Activated CD8-positive, alpha-beta T cell treated with anti-CD3 and anti-CD28 coated beads for 36 hours (primary cell): Measurements from ENCODE around the gene RSPH9. TPM values are rescaled to one million over a fixed set of nuclear protein-coding genes. Genes with fewer than 3 reads are reported as not detected.

ENCODE experiments used
- ATAC-seq: fragments of 200-7000 bp; cut with Tn5 transposase; one replicate; pipeline ENCODE4 v1.10.0; 2021; ENCODE audit warnings: mild to moderate bottlenecking, moderate library complexity
- CTCF ChIA-PET: fragments of 350-600 bp; sonication (Branson Sonifier 250); formaldehyde crosslinking; loops from one replicate; lab custom pipeline; 2021; ENCODE audit warnings: antibody characterized with exemption; lab: Charles Lee
- POLR2A ChIA-PET: fragments of 350-600 bp; sonication (Branson Sonifier 250); formaldehyde crosslinking; loops from one replicate; lab custom pipeline; 2021; ENCODE audit warnings: antibody characterized with exemption; lab: Charles Lee
- DNase-seq: peaks from one replicate; pipeline ENCODE4 v3.0.0-alpha.2; 2020
- H3K27ac Mint-ChIP-seq: one replicate; pipeline ENCODE4 v1.8.0; 2021; ENCODE audit warnings: mild to moderate bottlenecking, mixed read lengths
- H3K27me3 Mint-ChIP-seq: one replicate; pipeline ENCODE4 v1.8.0; 2021; ENCODE audit warnings: mixed read lengths
- H3K36me3 Mint-ChIP-seq: one replicate; pipeline ENCODE4 v1.8.0; 2021; ENCODE audit warnings: low read depth, mixed read lengths
- H3K4me1 Mint-ChIP-seq: one replicate; pipeline ENCODE4 v1.8.0; 2021; ENCODE audit warnings: low read depth, mixed read lengths
- H3K4me3 Mint-ChIP-seq: one replicate; pipeline ENCODE4 v1.8.0; 2021; ENCODE audit warnings: mild to moderate bottlenecking, moderate library complexity, mixed read lengths
- H3K9me3 Mint-ChIP-seq: one replicate; pipeline ENCODE4 v1.8.0; 2021; ENCODE audit warnings: mixed read lengths
- CTCF ChIP-seq: fragments of 200-600 bp; IDR thresholded peaks from one replicate; pipeline ENCODE4 v1.8.0; 2022; ENCODE audit warnings: antibody characterized with exemption, mild to moderate bottlenecking
- intact Hi-C: fragments of 100-400 bp; cut with micrococcal nuclease; formaldehyde crosslinking; loops from one replicate; pipeline ENCODE4 v1.10.0; 2022
- total RNA-seq, 2 experiments: library from RNA; stranded (reverse); gene quantifications; one replicate each; pipeline ENCODE4 v1.2.3, GENCODE V29; 2021

RSPH9 gene
- total RNA-seq, 2 experiments from 2014 or later = 0.11 TPM; not detected in 1

GRCh38 chr6:43667245-43668150, 22.7 kb downstream of the RSPH9 start:
- peaks cover 45% of the 10 kb centered on the region for H3K4me1 Mint-ChIP-seq
- CTCF ChIA-PET = interaction anchor here (0.6 to 6.7 kb wide), 44 partner anchors 10 to 1331 kb away, joined by 3 to 68 read pairs (median 4); partner anchors contain the start of genes MRPS18A, RSPH9 and VEGFA
- peak; percentile 92 for DNase-seq
- peak; percentile 57 for ATAC-seq
- peak; percentile 95 for TF ChIP-seq CTCF
- no peaks in the 10 kb centered on the region for H3K9me3 Mint-ChIP-seq
- peaks cover 9% of the 10 kb centered on the region for H3K36me3 Mint-ChIP-seq
- peak overlapping the region; percentile 82 for H3K27ac Mint-ChIP-seq
- POLR2A ChIA-PET = interaction anchor here (0.6 to 3.1 kb wide), 11 partner anchors 10 to 407 kb away, joined by 3 to 13 read pairs (median 4); partner anchors contain the start of genes MAD2L1BP, MRPS18A and VEGFA
- H3K27me3 Mint-ChIP-seq = peaks cover 1% of the 10 kb centered on the region
- peak overlapping the region; percentile 49 for H3K4me3 Mint-ChIP-seq
- intact Hi-C loops = loop anchor here (1.0 to 5.0 kb wide), 2 partner anchors 95 to 411 kb away; no protein-coding TSS in a partner anchor

DNA sequence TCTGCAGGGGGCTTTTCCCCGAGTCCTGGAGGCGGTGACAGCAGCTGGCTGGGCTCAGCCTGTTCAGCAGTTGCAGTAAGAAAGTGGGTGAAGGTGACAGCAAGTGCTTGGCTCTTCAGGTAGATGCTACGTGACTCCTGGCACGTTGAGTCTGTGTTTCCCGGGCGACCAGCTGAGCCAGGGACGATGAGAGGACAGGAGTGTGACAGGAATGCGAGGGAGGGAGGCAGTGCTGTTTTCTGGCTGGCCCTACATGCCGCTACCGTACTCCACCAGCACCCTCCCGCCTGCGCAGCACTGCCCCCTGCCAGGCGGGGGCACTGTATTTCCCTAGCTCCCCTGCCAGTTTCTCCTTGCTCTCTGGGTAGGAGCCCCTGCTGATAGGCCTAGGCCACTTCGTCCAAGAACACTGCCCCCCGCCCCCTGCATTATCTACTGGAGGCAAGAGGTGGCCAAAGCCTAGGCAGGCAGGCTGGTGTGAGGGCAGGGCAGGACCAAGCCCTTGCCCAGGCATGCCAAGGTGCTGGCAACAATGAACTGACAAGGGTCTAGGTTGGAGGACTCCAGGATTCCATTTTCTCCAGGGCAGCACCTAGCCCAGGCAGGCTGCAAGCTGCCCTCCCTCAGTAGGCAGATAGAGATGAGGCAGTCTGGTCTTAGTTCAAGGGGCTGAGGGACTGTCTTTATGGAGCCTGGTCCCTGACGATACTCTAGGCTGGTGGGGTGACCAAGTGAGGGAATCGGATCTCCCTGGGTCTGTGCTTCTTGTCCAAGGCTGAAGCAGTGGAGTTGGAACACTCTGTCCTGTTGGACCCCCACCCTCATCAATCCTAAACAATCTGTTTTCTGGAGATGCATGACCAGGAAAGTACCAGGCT, 23.6 kb downstream of the RSPH9 start:
- peak overlapping the region; percentile 82 for H3K27ac Mint-ChIP-seq
- peak overlapping the region; percentile 49 for H3K4me3 Mint-ChIP-seq
- no peaks in the 10 kb centered on the region for H3K9me3 Mint-ChIP-seq
- DNase-seq (peak; percentile 86), ATAC-seq (peak; percentile 74)
- intact Hi-C loops = loop anchor here (5.0 kb wide), 1 partner anchor 94 kb away; no protein-coding TSS in a partner anchor
- CTCF ChIA-PET = interaction anchor here (0.6 to 6.7 kb wide), 36 partner anchors 9 to 443 kb away, joined by 3 to 68 read pairs (median 5); partner anchors contain the start of genes MRPS18A, RSPH9 and VEGFA
- H3K4me1 Mint-ChIP-seq = peaks cover 41% of the 10 kb centered on the region
- POLR2A ChIA-PET = interaction anchor here (0.6 to 3.1 kb wide), 10 partner anchors 10 to 406 kb away, joined by 3 to 13 read pairs (median 4); partner anchors contain the start of genes MRPS18A and VEGFA
- H3K36me3 Mint-ChIP-seq = peaks cover 9% of the 10 kb centered on the region
- peaks cover 1% of the 10 kb centered on the region for H3K27me3 Mint-ChIP-seq
- peak; percentile 76 for TF ChIP-seq CTCF

- CTCF ChIA-PET = interaction anchor here (0.7 to 6.7 kb wide), 15 partner anchors 8 to 409 kb away, joined by 3 to 68 read pairs (median 5); partner anchors contain the start of genes MAD2L1BP and MRPS18A
- peak overlapping the region; percentile 88 for H3K27ac Mint-ChIP-seq
- peaks cover 1% of the 10 kb centered on the region for H3K27me3 Mint-ChIP-seq
- H3K36me3 Mint-ChIP-seq = peaks cover 11% of the 10 kb centered on the region
- H3K9me3 Mint-ChIP-seq = no peaks in the 10 kb centered on the region
- ATAC-seq (peak; percentile 3), DNase-seq (peak; percentile 4)
- peaks cover 41% of the 10 kb centered on the region for H3K4me1 Mint-ChIP-seq
- POLR2A ChIA-PET = interaction anchor here (0.6 to 3.1 kb wide), 6 partner anchors 11 to 405 kb away, joined by 3 to 8 read pairs (median 4); partner anchors contain the start of gene RSPH9
- TF ChIP-seq CTCF = no peak
- no peak overlapping the region for H3K4me3 Mint-ChIP-seq
- intact Hi-C loops = loop anchor here (5.0 kb wide), 1 partner anchor 93 kb away; no protein-coding TSS in a partner anchor
Measured at GRCh38 chr6:43669050-43669921, 24.4 kb downstream of the RSPH9 start.
